Activated T-cell treated with anti-CD3 and anti-CD28 coated beads, Interleukin-2, amount 50 U/mL, for 4 hours (primary cell): ENCODE data around the gene UGGT2. TPM values are rescaled to one million over a fixed set of nuclear protein-coding genes. Genes with fewer than 3 reads are reported as not detected.
"Not testable (repeated sequence)": the region's sequence is repeated elsewhere in the genome, so short reads cannot be mapped to it uniquely, and the experiment has no call there.

Experiments used
- ATAC-seq, 2 donors: fragments of 200-7000 bp; cut with Tn5 transposase; one replicate each; pipeline ENCODE4 v1.10.0; 2021
- DNase-seq: peaks from one replicate; pipeline ENCODE4 v3.0.0-alpha.2; 2020
- H3K27me3 Mint-ChIP-seq: one replicate; pipeline ENCODE4 v1.8.0; 2021; ENCODE audit warnings: low read depth, mixed read lengths
- H3K36me3 Mint-ChIP-seq: one replicate; pipeline ENCODE4 v1.8.0; 2022; ENCODE audit warnings: mixed read lengths; ENCODE audit not compliant: insufficient read depth
- H3K4me1 Mint-ChIP-seq: one replicate; pipeline ENCODE4 v1.8.0; 2021; ENCODE audit warnings: low read depth, mixed read lengths
- H3K4me3 Mint-ChIP-seq: one replicate; pipeline ENCODE4 v1.8.0; 2021; ENCODE audit warnings: mild to moderate bottlenecking, moderate library complexity, mixed read lengths
- H3K9me3 Mint-ChIP-seq: one replicate; pipeline ENCODE4 v1.8.0; 2021; ENCODE audit warnings: mixed read lengths
- total RNA-seq, 3 donors: library from RNA; stranded (reverse); gene quantifications; one replicate each; pipeline ENCODE4 v1.2.1, GENCODE V29; 2021

Gene UGGT2
- total RNA-seq, 3 donors from 2014 or later: 0.08 to 0.46 (median 0.08) TPM

GRCh38 chr13:96075953-96076543 lies 22.8 kb upstream of the UGGT2 start:
- no peak for ATAC-seq
- Mint-ChIP-seq H3K36me3 (no peaks in the 10 kb centered on the region), H3K27me3 (peaks cover 1% of the 10 kb centered on the region), H3K4me1 (no peaks in the 10 kb centered on the region), H3K9me3 (peaks cover 11% of the 10 kb centered on the region), H3K4me3 (no peak overlapping the region)
- no peak for DNase-seq

- no peak overlapping the region for H3K4me3 Mint-ChIP-seq
- peaks cover 11% of the 10 kb centered on the region for H3K9me3 Mint-ChIP-seq
- peaks cover 1% of the 10 kb centered on the region for H3K27me3 Mint-ChIP-seq
- no peaks in the 10 kb centered on the region for H3K4me1 Mint-ChIP-seq
- ATAC-seq (no peak), DNase-seq (no peak)
- no peaks in the 10 kb centered on the region for H3K36me3 Mint-ChIP-seq
Observed at GRCh38 chr13:96072392-96072791, 19.2 kb upstream of the UGGT2 start.

GRCh38 chr13:96071504-96071903 lies 18.3 kb upstream of the UGGT2 start:
- no peaks in the 10 kb centered on the region for H3K4me1 Mint-ChIP-seq
- H3K36me3 Mint-ChIP-seq: no peaks in the 10 kb centered on the region
- peaks cover 5% of the 10 kb centered on the region for H3K9me3 Mint-ChIP-seq
- H3K4me3 Mint-ChIP-seq: no peak overlapping the region
- peaks cover 1% of the 10 kb centered on the region for H3K27me3 Mint-ChIP-seq
- DNase-seq: no peak
- no peak for ATAC-seq

- peaks cover 5% of the 10 kb centered on the region for H3K9me3 Mint-ChIP-seq
- H3K27me3 Mint-ChIP-seq: peaks cover 1% of the 10 kb centered on the region
- no peaks in the 10 kb centered on the region for H3K36me3 Mint-ChIP-seq
- no peaks in the 10 kb centered on the region for H3K4me1 Mint-ChIP-seq
- ATAC-seq: no peak
- no peak for DNase-seq
- no peak overlapping the region for H3K4me3 Mint-ChIP-seq
Observed at GRCh38 chr13:96068729-96069128, 15.5 kb upstream of the UGGT2 start.

DNA sequence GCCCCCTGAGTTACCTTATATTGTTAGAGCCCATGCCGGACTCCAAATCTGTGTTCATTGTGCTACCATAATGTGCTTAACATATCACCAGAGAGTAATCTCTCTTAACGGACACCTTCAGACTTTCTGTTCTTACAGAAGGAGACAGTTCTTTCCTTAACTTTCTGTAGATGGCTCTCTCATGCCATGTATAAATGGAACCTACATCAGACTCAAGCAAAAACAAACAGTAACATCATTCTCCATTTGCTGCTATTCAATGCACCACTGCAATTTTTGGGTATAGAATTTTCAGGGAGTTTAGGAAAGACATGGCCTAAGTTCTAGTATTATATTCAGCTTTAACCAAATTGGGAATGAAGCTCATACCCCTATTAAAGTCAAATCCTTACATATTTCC lies 12.6 kb upstream of the UGGT2 start:
- Mint-ChIP-seq H3K36me3 (no peaks in the 10 kb centered on the region), H3K4me1 (no peaks in the 10 kb centered on the region), H3K4me3 (no peak overlapping the region), H3K9me3 (peaks cover 5% of the 10 kb centered on the region), H3K27me3 (no peaks in the 10 kb centered on the region)
- DNase-seq: no peak
- no peak for ATAC-seq

DNA sequence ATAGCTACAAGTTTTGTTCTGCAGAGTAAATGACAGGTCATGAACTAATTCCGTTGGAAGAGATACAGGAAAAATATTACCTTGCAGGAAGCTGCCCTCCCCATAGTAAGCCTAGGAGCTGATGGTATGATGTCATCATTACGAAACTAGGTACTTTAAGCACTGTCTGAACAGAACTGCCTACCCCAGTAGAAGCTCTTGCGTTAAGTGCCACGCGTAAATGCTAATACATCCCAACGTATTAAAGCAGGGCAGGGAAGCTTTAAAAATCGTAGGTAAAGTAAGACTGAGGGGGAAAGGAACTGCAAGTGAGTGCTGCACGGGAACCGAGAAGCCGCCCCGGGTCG lies 572 bp downstream of the UGGT2 start:
- Mint-ChIP-seq H3K27me3 (peaks cover 42% of the 10 kb centered on the region), H3K36me3 (no peaks in the 10 kb centered on the region), H3K9me3 (peaks cover 8% of the 10 kb centered on the region), H3K4me3 (no peak overlapping the region), H3K4me1 (peaks cover 4% of the 10 kb centered on the region)
- DNase-seq (no peak), ATAC-seq (no peak)

GRCh38 chr13:96051946-96052345 lies 1.3 kb downstream of the UGGT2 start:
- H3K4me1 Mint-ChIP-seq, ATAC-seq, H3K36me3 Mint-ChIP-seq, H3K9me3 Mint-ChIP-seq, DNase-seq, H3K4me3 Mint-ChIP-seq: not testable (repeated sequence)
- H3K27me3 Mint-ChIP-seq: peaks cover 42% of the 10 kb centered on the region

- H3K4me1 Mint-ChIP-seq, H3K4me3 Mint-ChIP-seq, H3K9me3 Mint-ChIP-seq, DNase-seq, H3K36me3 Mint-ChIP-seq, ATAC-seq: not testable (repeated sequence)
- H3K27me3 Mint-ChIP-seq: peaks cover 42% of the 10 kb centered on the region
Observed at GRCh38 chr13:96051491-96051890, 1.7 kb downstream of the UGGT2 start.

DNA sequence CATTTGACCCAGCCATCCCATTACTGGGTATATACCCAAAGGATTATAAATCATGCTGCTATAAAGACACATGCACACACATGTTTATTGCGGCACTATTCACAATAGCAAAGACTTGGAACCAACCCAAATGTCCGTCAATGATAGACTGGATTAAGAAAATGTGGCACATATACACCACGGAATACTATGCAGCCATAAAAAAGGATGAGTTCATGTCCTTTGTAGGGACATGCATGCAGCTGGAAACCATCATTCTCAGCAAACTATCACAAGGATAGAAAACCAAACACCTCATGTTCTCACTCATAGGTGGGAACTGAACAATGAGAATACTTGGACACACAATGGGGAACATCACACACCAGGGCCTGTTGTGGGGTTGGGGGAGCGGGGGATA lies 2.2 kb downstream of the UGGT2 start:
- H3K36me3 Mint-ChIP-seq, ATAC-seq, H3K4me1 Mint-ChIP-seq, DNase-seq, H3K9me3 Mint-ChIP-seq, H3K4me3 Mint-ChIP-seq: not testable (repeated sequence)
- peaks cover 42% of the 10 kb centered on the region for H3K27me3 Mint-ChIP-seq

DNA sequence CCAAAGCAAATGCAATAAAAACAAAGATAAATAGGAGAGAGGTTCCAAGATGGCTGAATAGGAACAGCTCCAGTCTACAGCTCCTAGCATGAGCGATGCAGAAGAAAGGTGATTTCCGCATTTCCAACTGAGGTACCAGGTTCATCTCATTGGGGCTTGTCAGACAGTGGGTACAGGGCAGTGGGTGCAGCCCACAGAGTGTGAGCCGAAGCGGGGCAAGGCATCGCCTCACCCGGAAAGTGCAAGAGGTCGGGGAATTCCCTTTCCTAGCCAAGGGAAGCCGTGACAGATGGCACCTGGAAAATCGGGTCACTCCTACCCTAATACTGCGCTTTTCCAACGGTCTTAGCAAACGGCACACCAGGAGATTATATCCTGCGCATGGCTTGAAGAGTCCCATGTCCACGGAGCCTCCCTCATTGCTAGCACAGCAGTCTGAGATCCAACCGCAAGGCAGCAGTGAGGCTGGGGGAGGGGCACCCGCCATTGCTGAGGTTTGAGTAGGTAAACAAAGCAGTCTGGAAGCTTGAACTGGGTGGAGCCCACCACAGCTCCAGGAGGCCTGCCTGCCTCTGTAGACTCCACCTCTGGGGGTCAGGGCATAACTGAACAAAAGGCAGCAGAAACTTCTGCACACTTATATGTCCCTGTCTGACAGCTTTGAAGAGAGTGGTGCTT lies 6.6 kb downstream of the UGGT2 start:
- H3K27me3 Mint-ChIP-seq: peaks cover 18% of the 10 kb centered on the region
- not testable (repeated sequence) for ATAC-seq

DNA sequence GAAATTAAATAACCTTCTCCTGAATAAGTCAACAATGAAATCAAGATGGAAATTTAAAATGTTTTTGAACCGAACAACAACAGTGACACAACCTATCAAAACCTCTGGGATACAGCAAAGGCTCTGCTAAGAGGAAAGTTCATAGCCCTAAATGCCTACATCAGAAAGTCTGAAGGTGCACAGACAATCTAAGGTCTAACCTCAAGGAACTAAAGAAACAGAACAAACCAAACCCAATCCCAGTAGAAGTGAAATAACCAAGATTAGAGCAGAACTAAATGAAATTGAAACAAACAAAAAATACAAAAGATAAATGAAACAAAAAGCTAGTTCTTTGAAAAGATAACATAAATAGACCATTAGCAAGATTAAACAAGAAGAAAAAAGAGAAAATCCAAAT lies 9.0 kb downstream of the UGGT2 start:
- no peak for DNase-seq
- no peak overlapping the region for H3K4me3 Mint-ChIP-seq
- ATAC-seq: no peak
- H3K36me3 Mint-ChIP-seq: no peaks in the 10 kb centered on the region
- peaks cover 4% of the 10 kb centered on the region for H3K27me3 Mint-ChIP-seq
- H3K9me3 Mint-ChIP-seq: peaks cover 8% of the 10 kb centered on the region
- H3K4me1 Mint-ChIP-seq: no peaks in the 10 kb centered on the region

More for the DNA sequence above, 6.6 kb downstream of the UGGT2 start:
- not testable (repeated sequence) for H3K36me3 Mint-ChIP-seq, DNase-seq, H3K4me1 Mint-ChIP-seq, H3K9me3 Mint-ChIP-seq, H3K4me3 Mint-ChIP-seq

GRCh38 chr13:96041326-96042110 lies 11.7 kb downstream of the UGGT2 start:
- Mint-ChIP-seq H3K36me3 (no peaks in the 10 kb centered on the region), H3K4me1 (no peaks in the 10 kb centered on the region), H3K9me3 (peaks cover 8% of the 10 kb centered on the region)

DNA sequence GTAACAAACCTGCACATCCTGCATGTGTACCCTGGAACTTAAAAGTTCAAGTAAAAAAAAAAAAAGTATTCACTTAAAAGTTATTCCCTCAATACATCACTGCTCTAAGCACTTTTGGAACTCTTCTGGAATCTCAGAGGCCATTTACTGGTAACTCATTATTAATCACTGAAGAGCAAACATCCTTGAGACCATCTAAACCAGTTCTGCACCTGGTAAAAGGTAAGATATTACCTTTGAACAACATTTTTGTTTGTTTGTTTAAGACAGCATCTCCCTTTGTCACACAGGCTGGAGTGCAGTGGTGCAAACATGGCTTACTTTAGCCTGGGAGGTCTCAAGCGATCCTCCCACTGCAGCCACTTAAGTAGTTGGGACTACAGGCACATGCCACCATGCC lies 16.7 kb downstream of the UGGT2 start:
- no peaks in the 10 kb centered on the region for H3K27me3 Mint-ChIP-seq
- no peak for DNase-seq
- H3K36me3 Mint-ChIP-seq: no peaks in the 10 kb centered on the region
- no peaks in the 10 kb centered on the region for H3K9me3 Mint-ChIP-seq
- no peaks in the 10 kb centered on the region for H3K4me1 Mint-ChIP-seq
- no peak for ATAC-seq
- H3K4me3 Mint-ChIP-seq: no peak overlapping the region

More at GRCh38 chr13:96041326-96042110, 11.7 kb downstream of the UGGT2 start:
- no peak for DNase-seq
- Mint-ChIP-seq H3K27me3 (no peaks in the 10 kb centered on the region), H3K4me3 (no peak overlapping the region)
- no peak for ATAC-seq

GRCh38 chr13:96034662-96035061 lies 18.5 kb downstream of the UGGT2 start:
- Mint-ChIP-seq H3K9me3 (no peaks in the 10 kb centered on the region), H3K4me3 (no peak overlapping the region), H3K4me1 (no peaks in the 10 kb centered on the region), H3K27me3 (no peaks in the 10 kb centered on the region), H3K36me3 (no peaks in the 10 kb centered on the region)
- ATAC-seq: no peak
- DNase-seq: no peak
